ENCODE measurements around the gene PRDM16.

Gene PRDM16

DNA sequence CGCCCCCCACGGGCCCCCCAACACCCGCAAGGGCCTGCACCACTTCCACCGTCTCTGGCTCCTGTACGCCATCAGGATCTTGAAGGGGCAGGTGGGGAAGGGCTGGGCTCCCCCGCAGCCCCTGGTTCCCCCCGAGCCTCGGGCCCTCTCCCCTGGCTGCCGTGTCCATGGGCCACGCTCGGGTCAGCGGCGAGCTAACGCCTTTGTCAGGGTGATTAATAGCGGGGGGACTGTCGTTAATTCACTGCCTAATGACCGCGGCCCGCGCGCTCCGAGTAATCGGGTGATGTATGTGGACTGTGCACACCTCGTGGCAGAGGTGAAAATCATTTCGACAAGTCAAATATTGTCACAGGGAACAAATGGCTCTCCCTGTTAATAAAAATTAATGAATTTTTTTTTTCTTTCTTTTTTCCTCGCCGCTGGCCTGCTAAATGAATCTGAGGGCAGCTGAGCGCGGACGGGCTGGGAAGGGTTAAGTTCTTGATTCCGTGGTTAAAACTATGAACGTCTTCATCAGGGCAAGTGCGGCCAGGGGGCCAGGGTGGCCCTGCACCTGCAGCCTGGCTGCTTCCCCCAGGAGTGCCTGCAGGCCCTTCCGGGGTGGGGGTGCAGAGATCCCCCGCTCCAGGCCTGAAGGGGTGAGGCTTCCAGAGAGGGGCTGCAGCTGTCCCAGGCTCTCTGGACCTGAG lies 100.8 kb downstream of the PRDM16 start:
- no peak overlapping the region for H3K27ac ChIP-seq
- TF ChIP-seq, protein P1, sequence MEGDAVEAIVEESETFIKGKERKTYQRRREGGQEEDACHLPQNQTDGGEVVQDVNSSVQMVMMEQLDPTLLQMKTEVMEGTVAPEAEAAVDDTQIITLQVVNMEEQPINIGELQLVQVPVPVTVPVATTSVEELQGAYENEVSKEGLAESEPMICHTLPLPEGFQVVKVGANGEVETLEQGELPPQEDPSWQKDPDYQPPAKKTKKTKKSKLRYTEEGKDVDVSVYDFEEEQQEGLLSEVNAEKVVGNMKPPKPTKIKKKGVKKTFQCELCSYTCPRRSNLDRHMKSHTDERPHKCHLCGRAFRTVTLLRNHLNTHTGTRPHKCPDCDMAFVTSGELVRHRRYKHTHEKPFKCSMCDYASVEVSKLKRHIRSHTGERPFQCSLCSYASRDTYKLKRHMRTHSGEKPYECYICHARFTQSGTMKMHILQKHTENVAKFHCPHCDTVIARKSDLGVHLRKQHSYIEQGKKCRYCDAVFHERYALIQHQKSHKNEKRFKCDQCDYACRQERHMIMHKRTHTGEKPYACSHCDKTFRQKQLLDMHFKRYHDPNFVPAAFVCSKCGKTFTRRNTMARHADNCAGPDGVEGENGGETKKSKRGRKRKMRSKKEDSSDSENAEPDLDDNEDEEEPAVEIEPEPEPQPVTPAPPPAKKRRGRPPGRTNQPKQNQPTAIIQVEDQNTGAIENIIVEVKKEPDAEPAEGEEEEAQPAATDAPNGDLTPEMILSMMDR (conservative IDR thresholded peaks at IDR 0.05): no peak
- no peak for TF ChIP-seq ZFX (IDR thresholded peaks at IDR 0.05)

DNA sequence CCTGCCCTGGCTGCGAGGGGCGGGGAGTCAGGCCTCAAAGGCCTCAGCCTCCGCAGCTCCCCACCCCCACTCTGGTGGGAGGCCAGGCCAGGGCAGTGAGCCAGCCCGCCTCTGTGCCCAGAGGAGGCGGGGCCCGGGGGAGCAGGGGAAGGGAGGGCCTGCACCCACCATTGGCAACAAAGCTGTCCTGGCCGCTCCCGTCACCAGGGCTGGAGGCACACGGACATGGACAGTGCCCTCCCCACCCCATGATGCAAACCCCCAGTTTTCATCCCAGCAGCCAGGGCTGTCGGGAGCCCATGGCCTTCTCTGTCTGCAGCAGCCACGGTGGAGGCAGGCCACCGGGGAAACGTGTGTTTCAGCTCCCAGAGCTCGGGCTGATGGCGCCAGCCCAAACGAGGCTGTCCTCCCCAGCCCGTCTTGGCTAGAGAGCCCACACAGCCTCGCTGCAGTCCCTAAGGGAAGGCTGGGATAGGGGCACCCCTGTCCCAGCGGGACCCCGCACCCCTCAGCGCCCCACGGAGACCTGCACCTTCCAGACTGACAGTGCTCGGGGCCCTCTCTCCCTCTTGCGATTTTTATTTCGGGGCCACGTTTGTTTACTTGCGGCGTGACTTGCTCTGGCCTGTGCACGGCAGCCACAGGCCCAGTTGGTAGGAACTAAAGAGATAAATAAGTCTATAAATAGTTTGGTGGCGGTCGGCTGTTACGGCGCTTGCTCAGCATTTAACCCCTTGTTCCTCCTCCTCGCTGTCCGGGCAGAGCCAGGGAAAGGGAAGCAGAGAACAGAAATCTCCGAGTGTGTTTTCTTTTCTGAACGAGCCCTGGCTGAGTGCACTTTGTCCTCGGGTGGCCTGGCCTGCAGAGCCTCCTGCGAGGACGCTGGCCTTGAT lies 101.8 kb downstream of the PRDM16 start:
- no peak for TF ChIP-seq ZFX (IDR thresholded peaks at IDR 0.05)
- TF ChIP-seq, protein P1 (conservative IDR thresholded peaks at IDR 0.05): no peak

DNA sequence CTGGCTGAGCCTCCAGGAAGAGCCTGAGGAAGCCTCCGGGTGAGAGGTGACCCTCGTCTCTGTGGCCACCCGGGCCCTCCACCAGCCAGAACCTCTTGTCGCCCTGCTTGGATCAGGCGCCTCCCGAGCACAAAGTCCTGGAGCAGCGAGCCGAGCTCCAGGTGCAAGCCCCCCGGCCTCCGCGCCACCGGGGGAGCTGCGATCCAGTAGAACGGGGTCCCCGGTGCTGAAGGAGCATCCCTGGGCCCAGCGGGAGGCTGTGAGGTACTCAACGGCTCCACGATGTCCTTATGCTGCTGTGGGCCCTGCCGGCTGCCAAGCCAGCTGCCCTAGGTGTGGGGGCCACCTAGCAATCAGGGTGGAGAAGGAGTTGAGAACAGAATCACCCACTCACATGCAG lies 102.8 kb downstream of the PRDM16 start:
- H3K27ac ChIP-seq: no peak overlapping the region
- TF ChIP-seq, protein P1 (conservative IDR thresholded peaks at IDR 0.05): no peak
- TF ChIP-seq ZFX (IDR thresholded peaks at IDR 0.05): no peak

More for the DNA sequence above, 101.8 kb downstream of the PRDM16 start:
- H3K27ac ChIP-seq: no peak overlapping the region

DNA sequence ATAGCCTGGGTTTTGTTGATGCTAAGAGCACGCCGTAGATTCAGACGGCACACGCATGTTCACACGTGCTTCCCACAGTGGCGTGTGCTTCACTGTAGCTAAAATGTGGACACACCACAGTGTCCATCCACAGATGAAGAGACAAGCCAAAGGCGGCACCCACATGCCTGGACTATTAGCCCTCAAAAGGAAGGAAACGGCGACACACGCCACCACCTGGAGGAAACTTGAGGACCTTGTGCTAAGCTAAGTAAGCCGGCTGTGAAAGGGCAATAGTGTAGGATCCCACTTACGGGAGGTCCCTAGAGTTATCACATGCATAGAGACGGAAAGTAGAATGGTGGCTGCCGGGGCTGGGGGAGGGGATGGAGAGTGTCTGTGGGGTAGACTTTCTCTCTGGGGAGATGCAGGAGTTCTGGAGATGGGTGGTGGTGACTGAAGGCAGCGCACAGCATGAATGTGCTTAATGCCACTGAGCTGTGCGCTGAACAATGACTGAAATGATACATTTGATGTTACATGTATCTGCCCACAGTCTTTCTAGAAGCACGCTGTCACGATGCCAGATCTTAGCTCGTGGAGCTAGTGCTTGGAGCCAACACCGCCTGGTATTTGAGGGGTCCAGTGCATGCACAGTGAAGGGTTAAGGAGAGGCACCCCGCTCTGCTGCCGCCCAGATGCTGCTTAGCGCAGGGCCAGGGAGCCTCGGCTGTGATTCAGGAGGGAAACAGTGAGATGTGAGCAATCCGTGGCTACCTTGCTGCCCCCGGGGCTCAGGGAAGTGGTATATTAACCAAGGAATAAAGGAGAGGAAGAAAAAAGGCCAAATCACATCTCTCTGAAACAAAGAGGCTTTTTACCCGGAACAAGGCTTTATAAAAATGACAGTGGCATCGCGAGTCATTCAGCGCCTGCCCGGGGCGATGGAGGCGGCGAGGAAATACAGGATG lies 103.7 kb downstream of the PRDM16 start:
- no peak overlapping the region for H3K27ac ChIP-seq
- TF ChIP-seq ZFX (IDR thresholded peaks at IDR 0.05): no peak
- TF ChIP-seq, protein P1 (conservative IDR thresholded peaks at IDR 0.05): no peak

DNA sequence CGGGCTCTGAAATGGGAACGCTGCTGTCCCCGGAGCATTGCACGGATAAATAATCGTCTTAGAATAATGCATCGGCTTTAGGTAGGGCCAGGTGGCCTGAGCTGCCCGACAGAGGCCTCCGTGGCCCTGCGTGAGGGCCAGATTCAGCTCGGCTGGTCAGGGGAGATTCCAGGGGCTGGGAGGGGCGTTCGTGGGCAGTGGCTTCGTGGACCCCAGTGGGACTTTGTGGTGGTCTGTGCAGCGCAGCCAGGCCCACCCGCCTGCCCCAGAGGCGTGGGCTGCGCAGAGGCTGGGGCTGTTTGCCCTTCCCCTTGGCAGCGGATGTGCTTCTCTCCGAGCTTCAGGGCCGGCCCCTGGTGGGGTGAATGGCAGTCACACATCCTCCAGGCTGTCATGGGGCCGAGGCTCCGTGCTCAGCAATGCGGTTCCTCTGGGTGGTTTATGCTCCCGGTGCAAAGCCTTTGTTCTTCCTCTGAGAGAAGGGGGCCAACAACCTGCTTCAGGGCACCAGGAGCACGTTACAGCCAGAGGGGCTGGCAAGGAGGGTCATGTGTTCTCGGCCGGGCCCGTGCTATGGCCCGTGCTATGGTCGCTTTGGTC lies 104.5 kb downstream of the PRDM16 start:
- TF ChIP-seq ZFX (IDR thresholded peaks at IDR 0.05): no peak
- TF ChIP-seq, protein P1 (conservative IDR thresholded peaks at IDR 0.05): no peak

DNA sequence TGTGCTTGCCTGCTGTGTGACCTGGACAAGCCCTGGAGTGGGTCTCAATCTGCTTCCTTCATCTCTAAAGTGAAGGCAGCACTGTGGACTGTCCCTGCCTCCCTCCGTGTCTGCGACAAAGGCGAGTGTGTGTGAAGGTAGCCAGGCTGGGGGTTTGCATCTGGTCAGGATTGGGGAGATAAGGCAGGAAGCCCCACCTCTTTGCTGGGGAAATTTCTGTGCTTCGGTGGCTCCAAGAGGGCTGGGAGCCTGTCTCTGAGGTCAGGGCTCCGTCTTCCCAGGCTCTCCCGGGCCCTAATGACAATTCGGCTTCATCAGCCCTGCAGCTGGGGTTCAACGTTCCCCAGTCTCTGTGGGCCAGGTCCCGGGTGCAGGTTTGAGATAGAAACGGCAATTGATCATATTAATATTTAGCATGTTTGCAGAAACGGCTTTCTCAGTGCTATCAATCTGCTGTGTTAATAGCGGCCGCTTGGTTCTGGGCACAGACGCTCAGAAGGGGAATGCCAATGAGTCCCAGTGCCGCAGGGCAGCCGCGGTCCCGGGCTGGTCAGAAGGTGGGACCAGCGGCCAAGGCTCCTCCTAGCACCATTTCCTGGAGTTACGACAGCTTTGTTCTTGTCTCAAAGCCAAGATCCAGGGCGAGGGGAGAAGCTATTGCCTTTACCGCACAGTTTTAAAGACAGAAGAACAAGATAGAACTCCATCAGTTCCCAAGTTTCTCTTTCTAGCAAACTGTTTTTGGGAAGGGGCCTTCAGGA lies 105.7 kb downstream of the PRDM16 start:
- TF ChIP-seq, protein P1 (conservative IDR thresholded peaks at IDR 0.05): no peak
- TF ChIP-seq ZFX (IDR thresholded peaks at IDR 0.05): no peak
- H3K27ac ChIP-seq: no peak overlapping the region

More for the DNA sequence above, 104.5 kb downstream of the PRDM16 start:
- no peak overlapping the region for H3K27ac ChIP-seq

Measured in C4-2B (cell line).